ENCODE data around the gene EIF5AL1.

DNA sequence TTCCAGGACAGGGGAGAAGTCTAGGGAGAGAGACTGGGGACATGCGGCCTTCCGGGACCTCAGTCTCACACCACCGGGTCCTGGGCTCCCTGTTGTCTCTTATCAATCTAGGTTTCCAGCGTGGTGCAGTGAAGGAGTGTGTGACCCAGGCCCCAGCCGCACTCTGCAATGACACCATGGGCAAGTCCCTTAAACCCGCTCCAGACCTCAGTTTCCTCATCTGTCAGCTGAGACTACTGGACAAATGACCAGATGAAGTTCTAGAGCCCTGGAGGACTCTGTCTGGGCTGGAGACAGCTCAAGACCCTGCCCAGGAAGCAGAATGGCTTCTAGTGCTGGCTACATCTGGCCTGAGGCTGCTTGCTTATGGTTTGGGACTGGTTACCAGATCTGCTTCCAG is 20.1 kb upstream of the EIF5AL1 start:
- no peak for TF ChIP-seq POLR2AphosphoS5 (IDR thresholded peaks at IDR 0.05; ENCODE audit: low read depth, low read length)
- no peak for TF ChIP-seq POLR2A (IDR thresholded peaks at IDR 0.05; ENCODE audit: low read depth, low read length)
- TF ChIP-seq TAF1 (IDR thresholded peaks at IDR 0.05; ENCODE audit: low read depth, low read length), result no peak
- no peak for TF ChIP-seq POU2F2 (IDR thresholded peaks at IDR 0.05; ENCODE audit: low read depth, low read length)
